Epithelial cell of esophagus (primary cell): ENCODE results near the gene AMDHD2.
"Not testable (repeated sequence)": the region's sequence is repeated elsewhere in the genome, so short reads cannot be mapped to it uniquely, and the experiment has no call there.

Source experiments
- DNase-seq: peaks from one replicate; pipeline ENCODE4 v3.0.0; 2010; ENCODE audit warnings: low read depth
- H3K4me3 ChIP-seq: 2 replicates; pipeline ENCODE4 v1.5.1; 2011; ENCODE audit warnings: mild to moderate bottlenecking, low read length, control low read depth
- CTCF ChIP-seq: IDR thresholded peaks from 2 replicates; pipeline ENCODE4 v1.5.1; 2011; ENCODE audit warnings: low read depth, mild to moderate bottlenecking, low read length, control low read depth, inconsistent platforms; ENCODE audit not compliant: insufficient read depth; ENCODE audit errors: missing control alignments

The AMDHD2 gene

GRCh38 chr16:2531696-2532493, 11.7 kb downstream of the AMDHD2 start:
- H3K4me3 ChIP-seq: peak overlapping the region; percentile 64
- TF ChIP-seq CTCF: no peak
- peak; percentile 99 for DNase-seq

- H3K4me3 ChIP-seq: peak overlapping the region; percentile 64
- peak; percentile 84 for DNase-seq
- TF ChIP-seq CTCF: no peak
Measured at GRCh38 chr16:2532494-2533141, 12.4 kb downstream of the AMDHD2 start.

GRCh38 chr16:2533142-2533755, 13.1 kb downstream of the AMDHD2 start:
- not testable (repeated sequence) for DNase-seq
- peak overlapping the region; percentile 64 for H3K4me3 ChIP-seq

GRCh38 chr16:2533912-2534311, 13.7 kb downstream of the AMDHD2 start:
- no peak overlapping the region for H3K4me3 ChIP-seq
- TF ChIP-seq CTCF: no peak
- no peak for DNase-seq

GRCh38 chr16:2534335-2534734, 14.2 kb downstream of the AMDHD2 start:
- DNase-seq: not testable (repeated sequence)

GRCh38 chr16:2535625-2536013, 15.4 kb downstream of the AMDHD2 start:
- no peak for TF ChIP-seq CTCF
- DNase-seq: no peak
- no peak overlapping the region for H3K4me3 ChIP-seq

More at GRCh38 chr16:2534335-2534734, 14.2 kb downstream of the AMDHD2 start:
- H3K4me3 ChIP-seq: not testable (repeated sequence)

- peak; percentile 97 for DNase-seq
- peak within 1 kb of the TSS; percentile 65 for H3K4me3 ChIP-seq
- TF ChIP-seq CTCF: no peak
Measured at GRCh38 chr16:2537451-2538379, 17.5 kb downstream of the AMDHD2 start, which contains the start of gene PDPK1. TSS of gene PDPK1 (plus strand) at chr16:2538021. CDS start at chr16:2538113, 92 bp downstream.

GRCh38 chr16:2539192-2539844, 19.1 kb downstream of the AMDHD2 start:
- not testable (repeated sequence) for H3K4me3 ChIP-seq, DNase-seq
